Liver (tissue), 9 donors: ENCODE measurements around the gene NUP35. TPM values are rescaled to one million over a fixed set of nuclear protein-coding genes. Genes with fewer than 3 reads are reported as not detected.

Source experiments
- DNase-seq: peaks from one replicate; pipeline ENCODE4 v3.0.0-alpha.2; 2017; ENCODE audit warnings: low spot score
- H3K27ac ChIP-seq, 2 donors: one replicate each; pipeline ENCODE4 v1.7.0; 2013; ENCODE audit warnings: inconsistent platforms in 2 of 2, low read length in 2 of 2, control low read depth in 1 of 2, low read depth in 1 of 2, mild to moderate bottlenecking in 1 of 2
- H3K27me3 ChIP-seq, 4 donors: one replicate each; pipeline versions ENCODE4 v1.6.1 to v1.7.0; 2013; ENCODE audit warnings: low read length in 3 of 4, inconsistent platforms in 1 of 4, mild to moderate bottlenecking in 1 of 4, moderate library complexity in 1 of 4; ENCODE audit not compliant: control insufficient read depth in 4 of 4, insufficient read depth in 4 of 4
- H3K36me3 ChIP-seq, 4 donors: one replicate each; pipeline versions ENCODE4 v1.6.1 to v1.7.0; 2013; ENCODE audit warnings: low read length in 3 of 4, mild to moderate bottlenecking in 3 of 4, low read depth in 1 of 4, moderate library complexity in 1 of 4; ENCODE audit not compliant: control insufficient read depth in 4 of 4, insufficient read depth in 3 of 4
- H3K4me1 ChIP-seq, 4 donors: one replicate each; pipeline versions ENCODE4 v1.6.1 to v1.7.0; 2013; ENCODE audit warnings: low read length in 3 of 4, mild to moderate bottlenecking in 3 of 4, moderate library complexity in 1 of 4; ENCODE audit not compliant: control insufficient read depth in 4 of 4, insufficient read depth in 4 of 4
- H3K4me3 ChIP-seq, 3 donors: one replicate each; pipeline versions ENCODE4 v1.6.1 to v1.7.0; 2013; ENCODE audit warnings: low read length in 3 of 3, control low read depth in 1 of 3, low read depth in 1 of 3, mild to moderate bottlenecking in 1 of 3
- H3K9ac ChIP-seq, 2 donors: one replicate each; pipeline ENCODE4 v1.7.0; 2013; ENCODE audit warnings: low read length in 2 of 2, mild to moderate bottlenecking in 2 of 2, moderate library complexity in 2 of 2, control low read depth in 1 of 2, low read depth in 1 of 2
- H3K9me3 ChIP-seq, 4 donors: one replicate each; pipeline versions ENCODE4 v1.6.1 to v1.7.0; 2013; ENCODE audit warnings: low read length in 3 of 4; ENCODE audit not compliant: control insufficient read depth in 4 of 4
- ATF3 ChIP-seq: IDR thresholded peaks from 2 replicates; pipeline ENCODE4 v1.6.1; 2016; ENCODE audit warnings: antibody characterized with exemption
- CTCF ChIP-seq: fragments of 150-350 bp; IDR thresholded peaks from 2 replicates; pipeline ENCODE4 v1.5.1; 2017; ENCODE audit warnings: improper control_type of control experiment, low read depth, low read length; ENCODE audit not compliant: missing input control
- EGR1 ChIP-seq, 2 donors: IDR thresholded peaks; 2 replicates each; pipeline ENCODE4 v1.6.1; 2016 to 2018; ENCODE audit warnings: antibody characterized with exemption in 2 of 2, low read depth in 2 of 2
- FOXA1 ChIP-seq: IDR thresholded peaks from 2 replicates; pipeline ENCODE4 v1.6.1; 2016; ENCODE audit warnings: antibody characterized with exemption
- FOXA2 ChIP-seq: IDR thresholded peaks from 2 replicates; pipeline ENCODE4 v1.6.1; 2016; ENCODE audit warnings: antibody characterized with exemption
- GABPA ChIP-seq, 2 donors: IDR thresholded peaks in 1 of 2; conservative IDR thresholded peaks in 1 of 2; 2 replicates each; pipeline ENCODE4 v1.6.1; 2016; ENCODE audit warnings: antibody characterized with exemption in 2 of 2, mild to moderate bottlenecking in 1 of 2, moderate library complexity in 1 of 2
- HNF4A ChIP-seq, 2 donors: conservative IDR thresholded peaks; 2 replicates each; pipeline ENCODE4 v1.6.1; 2016; ENCODE audit warnings: antibody characterized with exemption in 2 of 2, mild to moderate bottlenecking in 2 of 2
- HNF4G ChIP-seq: IDR thresholded peaks from 2 replicates; pipeline ENCODE4 v1.6.1; 2016; ENCODE audit warnings: antibody characterized with exemption
- JUND ChIP-seq, 2 donors: IDR thresholded peaks; 2 replicates each; pipeline ENCODE4 v1.6.1; 2016; ENCODE audit warnings: antibody characterized with exemption in 2 of 2
- MAX ChIP-seq: IDR thresholded peaks from 2 replicates; pipeline ENCODE4 v1.6.1; 2016; ENCODE audit warnings: antibody characterized with exemption
- NR2F2 ChIP-seq: IDR thresholded peaks from 2 replicates; pipeline ENCODE4 v1.6.1; 2016; ENCODE audit warnings: antibody characterized with exemption
- RAD21 ChIP-seq, 2 donors: IDR thresholded peaks; 2 replicates each; pipeline ENCODE4 v1.6.1; 2016; ENCODE audit warnings: antibody characterized with exemption in 2 of 2, mild to moderate bottlenecking in 2 of 2
- REST ChIP-seq: IDR thresholded peaks from 2 replicates; pipeline ENCODE4 v1.6.1; 2016; ENCODE audit warnings: antibody characterized with exemption, mild to moderate bottlenecking
- RXRA ChIP-seq, 2 donors: IDR thresholded peaks; 2 replicates each; pipeline ENCODE4 v1.6.1; 2017 to 2018; ENCODE audit warnings: antibody characterized with exemption in 2 of 2, mild to moderate bottlenecking in 1 of 2
- SP1 ChIP-seq: IDR thresholded peaks from 2 replicates; pipeline ENCODE4 v1.6.1; 2018; ENCODE audit warnings: antibody characterized with exemption, mild to moderate bottlenecking
- TAF1 ChIP-seq: conservative IDR thresholded peaks from 2 replicates; pipeline ENCODE4 v1.6.1; 2016; ENCODE audit warnings: antibody characterized with exemption, mild to moderate bottlenecking
- YY1 ChIP-seq: IDR thresholded peaks from 2 replicates; pipeline ENCODE4 v1.6.1; 2016; ENCODE audit warnings: antibody characterized with exemption, mild to moderate bottlenecking
- ZBTB33 ChIP-seq: IDR thresholded peaks from 2 replicates; pipeline ENCODE4 v1.6.1; 2016; ENCODE audit warnings: antibody characterized with exemption
- WGBS: extraction: QIAGEN DNeasy Blood & Tissue Kit; methylation state at CpG from one replicate; pipeline ENCODE4 v1.1.7; 2013; 5-methylcytosine and 5-hydroxymethylcytosine counted together
- polyA plus RNA-seq, 2 donors: library from polyadenylated mRNA; stranded (reverse) in 1 of 2; unstranded in 1 of 2; fragments of 200-250 nt in 1 of 2; fragments of >200 nt in 1 of 2; fragmentation: Nextera tagmentation in 1 of 2; extraction: Ambion mirVana in 1 of 2; gene quantifications; one replicate each; pipeline versions ENCODE4 v1.2.1 to v1.2.3, GENCODE V29; 2013 to 2015
- total RNA-seq, 2 donors: library from RNA; depleted of rRNA; stranded (reverse); fragments of >200 nt; gene quantifications; one replicate each; pipeline ENCODE4 v1.2.3, GENCODE V29; 2014
- donor health status: healthy.
- donor health status: healthy.
- donor health status: healthy.
- donor health status: healthy.
- donor health status: healthy.

NUP35 gene
- total and polyA plus RNA-seq, 4 donors, result 6.8 to 15.0 (median 10.8) TPM

GRCh38 chr2:183157131-183157530 lies 32.9 kb downstream of the NUP35 start:
- no peak for DNase-seq
- TF ChIP-seq SP1 (no peak), HNF4A (conservative IDR thresholded peaks at IDR 0.05) (no peak), ATF3 (no peak), RXRA (IDR thresholded peaks at IDR 0.05) (no peak), ZBTB33 (no peak), YY1 (no peak), REST (no peak)
- Histone ChIP-seq H3K4me1 (no peaks in the 10 kb centered on the region), H3K36me3 (peaks cover 1 to 22% (median 14%) of the 10 kb centered on the region in 4 donors), H3K27me3 (no peaks in the 10 kb centered on the region), H3K9ac (no peak overlapping the region), H3K4me3 (no peak overlapping the region), H3K27ac (no peak overlapping the region), H3K9me3 (no peaks in the 10 kb centered on the region)
- WGBS, result 89% methylated on average over 4 of the region's 4 CpGs

GRCh38 chr2:183162362-183162761 lies 38.1 kb downstream of the NUP35 start:
- Histone ChIP-seq H3K27ac (no peak overlapping the region), H3K9me3 (no peaks in the 10 kb centered on the region), H3K4me3 (no peak overlapping the region), H3K27me3 (no peaks in the 10 kb centered on the region), H3K4me1 (no peaks in the 10 kb centered on the region), H3K9ac (no peak overlapping the region), H3K36me3 (peaks cover 1 to 29% (median 20%) of the 10 kb centered on the region in 4 donors)
- WGBS, result 98% methylated on average over 4 of the region's 4 CpGs
- no peak for DNase-seq
- TF ChIP-seq GABPA (IDR thresholded peaks at IDR 0.05 in 1 of 2, conservative IDR thresholded peaks at IDR 0.05 in 1 of 2) (no peak), HNF4G (no peak), JUND (IDR thresholded peaks at IDR 0.05) (no peak), EGR1 (IDR thresholded peaks at IDR 0.05; ENCODE audit: low read depth in 2 of 2) (no peak), RAD21 (IDR thresholded peaks at IDR 0.05) (no peak), MAX (no peak), FOXA2 (no peak), HNF4A (conservative IDR thresholded peaks at IDR 0.05) (no peak), CTCF (no peak), ZBTB33 (no peak), SP1 (no peak), NR2F2 (no peak), ATF3 (no peak), TAF1 (no peak), RXRA (IDR thresholded peaks at IDR 0.05) (no peak), YY1 (no peak), REST (no peak), FOXA1 (no peak)
